CD4-positive, alpha-beta T cell treated with Interleukin-2 at 100 ng/mL for 4 hours (primary cell): ENCODE measurements around the gene MNAT1.
"Not testable (repeated sequence)": the region's sequence is repeated elsewhere in the genome, so short reads cannot be mapped to it uniquely, and the experiment has no call there.

Experiments used
- DNase-seq: peaks from one replicate; pipeline ENCODE4 v3.0.0-alpha.2; 2020; ENCODE audit warnings: low spot score

Gene MNAT1

DNA sequence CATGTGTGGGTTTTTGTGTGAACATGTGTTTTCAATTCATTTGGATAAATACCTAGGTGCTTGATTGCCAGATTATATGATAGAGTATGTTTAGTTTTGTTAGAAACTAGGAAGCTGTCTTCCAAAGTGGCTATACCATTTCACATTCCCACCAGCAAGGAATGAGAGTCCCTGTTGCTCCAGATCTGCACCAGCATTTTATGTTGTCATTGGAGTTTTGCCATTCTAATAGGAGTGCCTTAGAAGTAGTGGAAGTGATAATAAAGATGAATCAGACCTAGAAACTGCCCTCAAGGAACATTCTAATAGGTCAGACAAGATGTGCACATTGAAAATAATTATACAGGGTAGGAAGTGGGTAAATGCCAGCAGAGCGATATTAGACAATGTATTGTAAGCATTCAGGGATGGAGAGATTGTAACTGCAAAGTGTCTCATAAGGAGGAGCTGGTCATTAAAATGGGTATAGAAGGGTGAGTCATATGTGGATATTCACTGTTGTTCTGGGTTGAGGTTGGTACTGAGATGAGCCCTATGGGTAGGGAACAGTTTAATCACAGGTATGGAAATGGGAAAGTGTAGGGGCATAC, 71.4 kb downstream of the MNAT1 start:
- no peak for DNase-seq

DNA sequence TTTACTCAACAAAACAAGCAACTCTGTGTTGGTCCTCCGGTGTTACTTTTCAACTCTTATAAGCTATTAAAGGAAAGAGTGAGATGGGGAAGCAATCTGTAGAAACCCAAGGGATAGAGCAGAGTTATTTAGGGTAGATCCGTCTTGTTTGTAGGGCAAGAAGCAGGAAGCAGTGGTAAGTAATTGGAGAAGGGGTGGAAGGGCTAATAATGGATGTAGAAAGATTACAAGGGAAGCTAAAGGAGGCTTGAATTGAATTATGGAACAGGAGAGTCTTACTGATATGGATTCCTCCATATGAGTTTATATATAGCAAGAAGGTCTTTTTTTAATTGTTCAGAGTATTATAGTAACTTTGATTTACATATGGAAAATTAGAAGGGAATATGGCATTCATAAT, 72.7 kb downstream of the MNAT1 start:
- no peak for DNase-seq

DNA sequence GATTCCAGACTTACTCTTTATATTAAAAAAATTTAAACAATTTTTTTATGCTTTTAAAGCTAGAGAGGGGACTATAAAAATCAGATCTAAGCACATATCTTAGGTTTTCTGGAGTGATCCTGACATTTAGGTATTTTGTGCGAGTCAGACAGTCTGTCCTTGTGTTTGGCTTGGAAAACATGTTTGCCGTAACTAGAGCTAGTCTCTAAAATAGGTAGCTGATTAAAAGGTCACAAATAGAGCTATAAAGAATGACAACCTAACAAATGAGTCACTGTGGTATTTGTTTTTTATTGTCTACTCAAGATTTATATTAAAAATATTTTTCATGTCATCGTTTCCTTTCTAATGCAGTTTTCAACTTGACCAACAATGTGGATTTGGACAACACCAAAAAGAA, 73.4 kb downstream of the MNAT1 start:
- DNase-seq, result no peak

DNA sequence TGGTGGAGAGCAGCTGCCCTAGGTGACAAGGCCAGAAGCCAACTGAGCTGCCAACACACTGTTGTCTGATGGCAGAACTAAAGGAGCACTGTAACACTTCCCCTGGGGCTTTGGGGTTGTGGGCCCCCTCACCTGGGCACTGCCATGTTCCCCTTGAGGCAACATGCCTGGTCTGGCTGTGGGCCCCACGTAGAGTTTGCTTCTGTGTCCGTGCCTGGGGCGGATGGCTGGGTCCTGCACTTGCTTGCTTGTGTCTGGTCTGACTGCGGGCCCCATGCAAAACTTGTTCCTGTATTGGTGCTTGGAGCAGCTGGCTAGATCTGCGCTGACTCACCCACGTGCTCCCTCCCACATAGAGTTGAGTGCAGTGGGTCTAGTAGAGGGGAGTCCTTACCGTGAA, 78.4 kb downstream of the MNAT1 start:
- no peak for DNase-seq

DNA sequence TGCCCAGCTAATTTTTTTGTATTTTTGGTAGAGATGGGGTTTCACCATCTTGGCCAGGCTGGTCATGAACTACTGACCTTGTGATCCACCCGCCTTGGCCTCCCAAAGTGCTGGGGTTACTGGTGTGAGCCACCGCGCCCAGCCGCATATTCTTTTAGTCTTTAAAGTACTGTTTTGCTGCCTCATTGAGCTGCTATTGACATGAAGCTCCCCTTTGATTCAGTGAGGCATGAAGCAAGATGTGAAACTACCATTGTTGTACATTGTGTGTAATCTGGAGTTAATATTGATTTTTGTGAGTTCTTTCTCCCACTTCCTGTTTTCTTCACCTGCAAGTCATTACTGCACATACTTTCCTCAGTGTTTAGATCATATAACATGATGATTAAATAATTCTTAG, 80.8 kb downstream of the MNAT1 start:
- no peak for DNase-seq

DNA sequence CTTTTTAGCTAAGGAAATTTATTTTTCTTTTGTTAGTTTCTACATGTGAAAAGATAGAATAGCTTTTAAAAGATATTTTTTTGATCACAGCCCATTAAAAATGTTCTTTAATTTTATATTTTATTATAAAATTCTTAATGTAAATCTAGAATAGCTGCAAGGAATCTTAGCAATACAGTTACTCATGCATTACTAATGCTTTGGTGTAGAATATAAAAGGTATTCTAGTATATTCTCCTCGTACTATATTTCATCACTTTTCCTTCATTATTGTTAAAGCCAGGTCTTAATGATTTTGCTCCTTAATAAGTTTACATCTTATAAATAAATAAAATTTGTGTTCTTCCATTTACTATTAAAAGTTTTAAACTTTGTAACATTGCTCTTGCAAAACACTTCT, 82.6 kb downstream of the MNAT1 start:
- no peak for DNase-seq

DNA sequence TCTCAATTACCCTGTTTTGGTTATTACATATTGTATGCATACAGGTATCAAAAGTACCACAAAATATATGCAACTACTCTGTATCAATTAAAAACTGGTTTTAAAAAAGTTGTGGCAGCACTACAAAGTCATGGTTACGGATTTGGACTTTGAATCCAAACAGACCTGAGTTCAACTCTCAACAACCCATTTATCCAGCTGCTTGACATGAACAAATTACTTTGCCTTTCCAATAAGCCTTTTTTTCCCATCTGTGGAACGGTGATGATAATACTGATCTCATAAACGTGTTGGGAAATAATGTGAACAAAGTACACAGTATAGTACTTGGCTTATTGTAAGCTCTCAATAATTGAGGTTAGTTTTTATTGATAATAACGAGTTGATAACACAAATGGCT, 85.0 kb downstream of the MNAT1 start:
- DNase-seq, result no peak

DNA sequence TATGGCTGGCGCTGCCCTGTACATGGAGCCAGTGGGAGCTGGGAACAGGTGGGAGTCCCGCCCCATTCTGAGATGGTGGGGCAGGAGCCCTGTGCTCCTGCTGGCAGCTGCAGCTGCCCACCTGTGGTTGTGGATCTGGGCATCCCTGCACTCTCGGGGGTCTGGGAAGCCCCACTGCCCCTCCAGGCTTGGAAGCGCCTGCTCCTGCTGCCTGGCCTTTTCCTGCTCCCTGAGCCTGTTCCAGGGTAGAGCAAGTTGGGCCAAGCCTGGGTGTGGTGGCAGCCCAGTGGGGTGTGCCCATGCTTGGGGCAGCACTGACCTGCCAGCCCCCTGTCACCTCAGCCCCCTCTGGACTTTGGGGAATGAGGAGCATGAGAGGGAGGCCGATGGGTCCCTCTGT, 104.0 kb downstream of the MNAT1 start:
- no peak for DNase-seq

DNA sequence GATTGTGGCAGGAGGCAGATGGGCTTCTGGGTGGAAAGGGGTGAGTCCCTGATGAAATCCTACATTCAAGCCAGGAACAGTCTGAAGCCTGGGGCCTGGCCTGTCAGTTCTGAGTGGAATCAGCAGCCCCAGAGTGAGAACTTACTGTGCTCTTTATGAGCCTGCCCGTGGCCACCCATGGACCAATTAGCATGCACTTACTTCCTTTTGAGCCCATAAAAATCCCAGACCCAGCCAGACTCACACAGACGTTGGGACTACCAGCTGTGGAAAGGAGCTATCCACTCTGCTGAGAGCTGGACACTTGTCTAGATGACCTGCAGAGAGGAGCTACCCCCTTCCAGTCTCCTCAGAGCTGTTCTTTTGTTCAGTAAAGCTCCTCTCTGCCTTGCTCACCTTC, 104.5 kb downstream of the MNAT1 start:
- no peak for DNase-seq

DNA sequence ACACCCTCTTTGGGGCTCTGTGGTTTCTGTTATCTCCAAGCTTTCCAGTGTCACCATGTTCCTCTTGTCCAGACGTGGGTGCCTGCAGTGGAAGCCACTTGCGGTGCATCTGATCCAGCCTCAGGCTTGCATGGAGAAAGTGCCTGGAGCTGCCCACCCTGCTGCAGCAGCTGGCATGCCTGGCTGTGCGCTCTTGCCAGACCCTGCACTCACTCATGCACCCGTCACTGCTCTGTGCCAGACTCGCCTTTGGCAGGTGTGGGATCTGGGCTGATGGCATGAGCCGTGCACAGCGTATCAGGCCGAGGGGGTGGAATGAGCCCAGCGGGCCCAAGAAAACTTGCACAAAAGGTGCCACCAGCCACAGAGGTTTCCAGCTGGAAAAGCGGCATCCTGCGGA, 105.1 kb downstream of the MNAT1 start:
- no peak for DNase-seq

DNA sequence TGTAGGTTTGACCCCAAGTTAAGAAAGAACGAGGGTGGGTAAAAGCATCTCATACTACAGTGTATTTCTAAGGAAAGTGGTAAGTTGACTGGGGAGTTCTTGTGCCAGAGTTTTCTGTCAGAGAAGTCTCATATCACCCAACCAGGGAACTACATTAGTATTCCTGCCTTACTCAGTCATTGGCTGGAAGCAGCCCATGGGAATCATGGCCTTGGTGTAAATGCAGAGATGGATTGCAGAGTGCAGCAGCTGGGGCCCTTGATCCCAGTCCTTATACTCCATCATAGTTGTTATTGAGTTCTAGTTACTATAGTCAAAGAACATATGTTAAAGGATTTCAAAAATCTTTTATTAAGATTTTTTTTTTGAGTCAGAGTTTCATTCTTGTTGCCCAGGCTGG, 105.8 kb downstream of the MNAT1 start:
- DNase-seq, result no peak

DNA sequence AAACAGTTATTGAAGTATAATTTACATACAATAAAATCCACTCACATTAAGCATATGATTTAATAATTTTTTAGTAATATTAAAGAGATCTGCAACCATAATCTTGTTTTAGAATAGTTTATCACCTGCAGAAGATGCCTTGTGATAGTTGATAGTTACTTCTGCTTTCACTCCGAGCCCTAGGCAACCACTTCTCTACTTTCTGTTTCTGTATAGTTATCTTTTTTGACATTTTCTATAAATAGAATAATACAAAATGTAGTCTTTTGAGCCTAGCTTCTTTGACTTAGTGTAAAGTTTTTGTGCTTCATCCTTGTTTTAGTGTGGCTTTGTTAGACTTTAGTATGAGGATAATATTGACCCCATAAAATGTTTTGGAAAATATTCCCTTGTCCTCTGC, 111.0 kb downstream of the MNAT1 start:
- no peak for DNase-seq

DNA sequence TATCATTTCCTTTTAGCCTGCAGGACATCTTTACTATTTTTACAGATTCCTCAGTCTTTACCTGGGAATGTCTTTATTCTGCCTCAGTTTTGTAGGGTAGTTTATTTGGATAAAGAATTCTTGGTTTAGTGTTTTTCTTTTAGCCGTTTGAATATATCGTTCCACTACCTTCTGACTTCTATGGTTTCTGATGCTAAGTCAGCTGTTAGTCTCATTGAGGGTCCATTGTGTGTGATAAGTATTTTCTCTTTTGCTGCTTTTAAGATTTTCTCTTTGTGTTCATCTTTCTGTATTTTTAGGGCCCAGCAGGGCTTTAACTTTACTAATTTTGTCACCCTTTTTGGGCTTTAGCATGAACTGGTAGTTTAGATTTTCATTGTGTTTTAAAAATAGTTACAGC, 113.5 kb downstream of the MNAT1 start:
- DNase-seq, result no peak

DNA sequence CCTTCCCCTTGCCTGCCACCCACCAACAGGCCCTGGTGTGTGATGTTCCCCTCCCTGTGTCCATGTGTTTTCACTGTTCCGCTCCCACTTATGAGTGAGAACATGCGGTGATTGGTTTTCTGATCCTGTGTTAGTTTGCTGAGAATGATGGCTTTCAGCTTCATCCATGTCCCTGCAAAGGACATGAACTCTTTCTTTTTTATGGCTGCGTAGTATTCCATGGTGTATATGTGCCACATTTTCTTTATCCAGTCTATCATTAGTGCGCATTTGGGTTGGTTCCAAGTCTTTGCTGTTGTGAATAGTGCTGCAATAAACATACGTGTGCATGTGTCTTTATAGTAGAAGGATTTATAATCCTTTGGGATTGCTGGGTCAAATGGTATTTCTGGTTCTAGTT, 117.1 kb downstream of the MNAT1 start:
- DNase-seq, result not testable (repeated sequence)

DNA sequence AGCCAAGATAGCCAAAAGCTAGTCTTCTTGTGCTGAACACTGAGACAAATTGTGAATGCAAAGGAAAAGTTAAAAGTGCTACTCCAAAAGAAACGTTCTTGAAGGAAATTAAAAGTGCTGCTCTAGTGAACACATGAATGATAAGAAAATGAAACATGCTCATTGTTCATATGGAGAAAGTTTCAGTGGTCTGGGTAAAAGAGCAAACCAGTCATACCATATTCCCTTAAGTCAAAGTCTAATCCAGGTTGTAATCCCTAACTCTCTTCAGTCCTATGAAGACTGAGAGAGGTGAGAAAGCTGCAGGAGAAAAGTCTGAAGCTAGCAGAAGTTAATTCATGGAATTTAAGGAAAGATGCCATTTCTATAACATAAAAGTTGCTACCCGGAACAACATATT, 121.5 kb downstream of the MNAT1 start:
- no peak for DNase-seq

DNA sequence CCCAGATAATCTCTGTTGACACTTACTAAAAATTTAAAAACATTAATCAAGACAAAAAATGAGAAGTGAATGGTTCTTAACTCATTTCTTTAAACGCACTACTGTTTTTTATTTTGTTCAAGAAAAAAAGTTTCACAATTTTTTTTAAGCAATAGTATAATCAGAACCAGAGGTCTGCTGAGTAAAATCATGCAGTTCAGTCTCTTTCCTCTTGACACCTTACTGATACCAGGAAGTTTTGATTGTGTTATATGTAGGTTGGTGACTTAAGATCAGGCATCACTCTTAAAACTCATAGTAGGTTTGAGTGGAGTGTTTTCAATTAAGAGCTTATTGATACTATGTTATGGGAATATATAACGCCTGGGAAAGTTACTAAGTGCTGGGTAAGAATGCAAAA, 125.0 kb downstream of the MNAT1 start:
- DNase-seq, result no peak

DNA sequence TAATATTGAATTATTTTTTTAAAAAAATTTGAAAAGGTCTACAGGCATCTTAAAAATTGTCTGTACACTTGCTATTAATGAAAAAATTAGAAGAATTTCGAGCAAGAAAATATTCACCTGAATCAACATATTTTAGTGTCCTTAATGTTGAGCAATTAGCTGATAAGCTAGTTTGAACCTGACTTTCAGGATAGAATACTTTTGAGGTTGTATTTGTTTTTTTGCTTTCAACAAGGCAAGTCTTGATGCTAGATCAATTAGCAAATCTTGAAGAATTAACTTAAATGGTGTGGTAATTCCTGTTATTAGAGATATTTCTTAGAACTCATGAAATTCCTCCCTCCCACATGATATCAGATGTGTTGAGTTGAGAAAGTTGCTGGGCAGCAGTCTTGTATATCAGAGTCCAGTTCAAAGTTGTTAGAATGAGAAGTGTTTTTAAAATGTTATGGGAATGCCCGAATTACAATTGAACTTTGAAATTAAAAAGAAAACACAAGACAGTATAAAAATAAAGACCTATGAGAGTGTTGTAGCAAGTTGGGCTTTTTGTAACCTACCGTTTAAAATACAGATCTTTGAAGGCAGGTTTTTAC, 127.1 kb downstream of the MNAT1 start:
- no peak for DNase-seq

DNA sequence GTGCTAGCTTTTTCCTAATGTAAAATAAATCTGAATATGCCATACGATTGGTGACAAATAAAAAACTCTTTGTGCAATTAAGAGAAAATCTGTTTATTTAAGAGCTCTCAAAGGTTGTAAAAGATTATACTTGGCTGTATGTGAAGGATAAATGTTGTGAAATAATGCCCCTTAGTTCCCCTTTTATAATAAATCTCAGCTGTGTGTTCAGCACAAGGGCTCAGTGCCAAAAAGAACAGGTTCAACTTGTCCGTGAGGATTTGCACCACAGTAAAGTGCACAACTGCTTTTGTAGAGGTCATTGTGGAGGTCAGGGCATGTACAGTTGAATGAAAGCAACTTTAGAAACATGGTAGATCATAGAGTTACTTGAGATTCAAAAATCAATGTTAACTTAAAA, 127.7 kb downstream of the MNAT1 start:
- DNase-seq, result no peak

DNA sequence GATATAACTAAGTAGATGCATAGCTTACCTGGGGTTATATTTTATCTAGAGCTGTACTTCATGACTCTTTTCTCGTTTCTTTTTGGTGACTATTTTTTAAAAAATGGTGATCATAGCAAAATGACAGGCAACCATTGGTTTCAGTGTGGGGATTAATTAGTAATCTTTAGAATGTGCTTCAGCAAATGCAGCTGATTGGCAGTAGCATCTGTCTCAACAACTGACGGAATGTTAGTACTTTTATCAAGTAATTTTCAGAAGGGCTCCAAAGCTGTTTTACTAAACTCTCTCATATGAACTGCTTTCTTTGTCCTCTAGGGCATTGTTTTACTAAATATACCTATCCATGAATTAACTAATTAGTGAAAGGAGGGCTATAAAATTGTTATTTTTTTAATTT, 128.7 kb downstream of the MNAT1 start:
- DNase-seq, result no peak

DNA sequence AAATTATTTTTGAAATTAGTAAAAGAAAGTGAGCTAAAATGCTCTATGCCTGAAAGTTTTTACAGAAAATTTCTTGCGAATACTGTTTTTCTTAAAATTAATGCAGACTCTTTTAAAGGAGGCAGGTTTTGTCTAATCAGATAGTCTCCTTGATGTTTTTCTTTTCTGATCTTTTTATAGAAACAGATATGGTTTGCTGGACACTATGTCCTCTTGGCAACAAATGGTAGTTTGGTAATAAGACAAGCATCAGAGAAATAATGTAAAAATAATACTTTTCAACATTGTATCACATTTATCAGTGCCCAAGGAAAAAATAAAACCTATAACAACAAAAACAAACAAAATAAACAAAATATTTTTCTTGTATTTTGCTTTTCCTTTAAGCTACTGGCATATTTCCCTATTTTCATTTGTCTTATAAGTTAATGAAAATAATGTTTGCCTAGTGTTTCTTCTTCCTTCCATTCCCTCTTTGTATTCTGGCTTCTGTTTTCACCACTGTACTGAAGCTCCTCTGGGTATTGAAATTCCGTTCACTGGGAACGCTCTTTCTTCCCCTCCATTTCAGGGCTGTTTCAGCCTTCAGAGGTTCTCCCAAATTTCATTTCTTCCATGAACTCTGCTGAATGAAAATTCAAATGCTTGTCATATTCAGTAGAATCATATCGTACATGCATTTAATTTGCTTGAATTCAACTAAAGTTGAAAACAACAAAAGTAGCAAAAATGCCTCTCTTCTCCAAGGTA, 131.0 kb downstream of the MNAT1 start:
- DNase-seq, result no peak

DNA sequence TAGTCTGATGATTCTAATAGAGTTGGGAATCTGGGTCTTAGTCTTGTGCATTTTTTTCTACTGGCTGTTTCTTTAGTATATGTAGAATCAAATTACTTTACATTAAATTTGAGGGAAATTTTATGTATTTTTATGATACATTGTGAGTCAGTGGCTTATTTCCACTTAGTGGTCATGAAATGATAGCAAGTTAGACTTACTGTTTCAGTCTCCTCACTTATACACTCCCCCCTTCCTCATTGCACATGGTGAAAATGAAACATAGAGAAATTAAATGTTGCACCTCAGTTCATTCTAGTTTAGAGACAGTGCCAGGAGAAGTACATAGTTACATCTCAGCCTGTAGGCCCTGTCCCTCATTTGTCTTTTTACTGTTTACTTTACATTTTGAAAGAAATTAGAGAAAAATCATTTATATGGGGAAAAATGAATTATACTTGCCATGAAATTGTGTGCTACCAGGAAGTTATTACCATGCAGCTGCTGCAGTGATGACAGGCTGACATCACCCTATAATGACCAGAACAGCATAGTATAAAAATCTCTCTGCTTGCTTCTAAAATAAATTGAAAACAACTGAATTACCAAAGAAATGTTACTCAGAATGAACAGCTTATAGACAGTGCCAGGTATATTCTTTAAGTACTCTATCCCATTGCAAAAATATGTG, 133.1 kb downstream of the MNAT1 start:
- no peak for DNase-seq

DNA sequence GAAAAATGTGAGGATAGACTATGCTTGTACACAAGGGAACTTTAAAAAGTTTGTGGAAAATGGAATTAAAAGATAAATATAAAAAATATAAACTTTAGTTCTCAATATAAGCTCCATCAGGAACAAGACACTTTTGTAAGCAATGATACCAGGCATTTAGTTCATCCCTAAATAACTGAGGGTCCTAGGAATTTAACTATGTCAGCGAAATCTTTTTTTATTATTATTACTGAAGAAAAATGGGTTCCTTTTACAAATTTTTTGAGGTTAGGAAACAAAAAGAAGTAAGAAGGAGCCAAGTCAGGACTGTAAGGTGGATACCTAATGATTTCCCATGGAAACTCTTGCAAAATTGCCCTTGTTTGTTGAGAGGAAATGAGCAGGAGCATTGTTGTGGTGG, 143.6 kb downstream of the MNAT1 start:
- DNase-seq, result no peak

DNA sequence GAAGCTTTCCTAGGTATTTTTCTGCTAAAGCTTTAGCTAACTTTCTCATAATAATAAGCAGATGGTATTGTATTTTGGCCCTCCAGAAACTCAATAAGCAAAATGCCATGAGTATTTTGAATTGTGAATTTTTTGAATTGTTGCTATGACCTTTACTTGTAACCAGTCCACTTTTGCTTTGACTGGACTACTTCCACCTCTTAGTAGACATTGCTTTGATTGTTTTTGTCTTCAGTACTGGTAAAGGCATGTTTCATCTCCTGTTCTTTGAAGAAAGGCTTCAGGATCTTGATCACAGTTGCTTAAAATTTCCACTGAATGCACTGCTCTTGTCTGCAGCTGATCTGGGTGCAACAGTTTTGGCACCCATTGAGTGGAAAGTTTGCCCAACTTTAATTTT, 144.0 kb downstream of the MNAT1 start:
- DNase-seq, result no peak
